Testis (tissue), 3 donors: ENCODE measurements around the gene CNTN4. TPM values are rescaled to one million over a fixed set of nuclear protein-coding genes. Genes with fewer than 3 reads are reported as not detected.

Experiments
- DNase-seq: peaks from one replicate; pipeline ENCODE4 v3.0.0-alpha.2; 2019
- H3K27ac ChIP-seq, 2 donors: fragments of 200-600 bp; sonication (generic); one replicate each; pipeline ENCODE4 v1.5.1; 2019
- H3K27me3 ChIP-seq: fragments of 200-600 bp; sonication (generic); one replicate; pipeline ENCODE4 v1.5.1; 2019
- H3K36me3 ChIP-seq: fragments of 200-600 bp; sonication (generic); one replicate; pipeline ENCODE4 v1.5.1; 2017; ENCODE audit warnings: low read depth; ENCODE audit errors: missing control alignments
- H3K4me1 ChIP-seq: fragments of 200-600 bp; sonication (generic); one replicate; pipeline ENCODE4 v1.5.1; 2019
- H3K4me3 ChIP-seq, 2 donors: fragments of 200-600 bp; sonication (generic); one replicate each; pipeline ENCODE4 v1.5.1; 2017 to 2019
- H3K9me3 ChIP-seq: fragments of 200-600 bp; sonication (generic); one replicate; pipeline ENCODE4 v1.5.1; 2017
- POLR2A ChIP-seq: fragments of 450-650 bp; IDR thresholded peaks from one replicate; pipeline ENCODE4 v1.6.1; 2017; ENCODE audit warnings: antibody characterized with exemption, mild to moderate bottlenecking, moderate library complexity
- WGBS, 2 donors: methylation state at CpG; one replicate each; pipeline ENCODE4 v1.1.5; 2018; 5-methylcytosine and 5-hydroxymethylcytosine counted together
- intact Hi-C: fragments of 100-400 bp; cut with DNase I; formaldehyde crosslinking; loops from one replicate; pipeline ENCODE4 v1.15.1; 2023; ENCODE audit warnings: low total_unique reads
- polyA plus RNA-seq: library from polyadenylated mRNA; stranded (reverse); fragments of 350-450 nt; fragmentation: Illumina TruSeq; extraction: RNeasy Lipid Tissue Mini Kit (QIAGEN cat#74804); gene quantifications from one replicate; pipeline ENCODE4 v1.2.3, GENCODE V29; 2014; ENCODE audit warnings: low read depth, low replicate concordance; ENCODE audit not compliant: insufficient read depth
- total RNA-seq, 2 donors: library from RNA; depleted of rRNA; stranded (reverse); fragments of >200 nt; gene quantifications; one replicate each; pipeline ENCODE4 v1.2.3, GENCODE V29; 2016
- TF ChIP-seq, protein P1 (sequence below), 3 experiments: fragments of 450-650 bp in 2 of 3; fragments of 200-600 bp in 1 of 3; sonication (generic) in 1 of 3; IDR thresholded peaks; one replicate each; pipeline ENCODE4 v1.5.1; 2016 to 2019; ENCODE audit warnings: antibody characterized with exemption in 3 of 3, mild to moderate bottlenecking in 2 of 3, moderate library complexity in 1 of 3

Gene CNTN4
- total and polyA plus RNA-seq, 3 donors from 2014 or later: 10.4 to 37.7 (median 19.6) TPM

DNA sequence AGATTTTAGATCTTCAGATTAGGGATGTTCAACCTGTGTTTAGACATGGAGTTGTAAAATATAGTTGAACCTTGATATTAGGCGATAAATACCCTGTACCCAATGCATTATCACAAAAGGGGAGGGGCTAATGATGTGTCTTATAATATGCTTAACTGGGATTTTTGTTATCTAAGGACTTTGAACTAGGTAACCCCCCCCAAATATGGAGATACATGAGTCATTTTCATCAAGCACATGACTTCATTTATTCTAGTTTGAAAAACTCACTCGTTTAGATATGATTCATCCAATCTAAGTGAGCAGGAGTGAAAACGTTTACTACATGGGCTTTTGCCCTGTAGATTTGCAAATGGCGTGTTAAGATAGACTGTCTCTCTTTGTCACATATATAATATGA, 799.2 kb downstream of the CNTN4 start:
- TF ChIP-seq POLR2A: no peak
- TF ChIP-seq, protein P1, sequence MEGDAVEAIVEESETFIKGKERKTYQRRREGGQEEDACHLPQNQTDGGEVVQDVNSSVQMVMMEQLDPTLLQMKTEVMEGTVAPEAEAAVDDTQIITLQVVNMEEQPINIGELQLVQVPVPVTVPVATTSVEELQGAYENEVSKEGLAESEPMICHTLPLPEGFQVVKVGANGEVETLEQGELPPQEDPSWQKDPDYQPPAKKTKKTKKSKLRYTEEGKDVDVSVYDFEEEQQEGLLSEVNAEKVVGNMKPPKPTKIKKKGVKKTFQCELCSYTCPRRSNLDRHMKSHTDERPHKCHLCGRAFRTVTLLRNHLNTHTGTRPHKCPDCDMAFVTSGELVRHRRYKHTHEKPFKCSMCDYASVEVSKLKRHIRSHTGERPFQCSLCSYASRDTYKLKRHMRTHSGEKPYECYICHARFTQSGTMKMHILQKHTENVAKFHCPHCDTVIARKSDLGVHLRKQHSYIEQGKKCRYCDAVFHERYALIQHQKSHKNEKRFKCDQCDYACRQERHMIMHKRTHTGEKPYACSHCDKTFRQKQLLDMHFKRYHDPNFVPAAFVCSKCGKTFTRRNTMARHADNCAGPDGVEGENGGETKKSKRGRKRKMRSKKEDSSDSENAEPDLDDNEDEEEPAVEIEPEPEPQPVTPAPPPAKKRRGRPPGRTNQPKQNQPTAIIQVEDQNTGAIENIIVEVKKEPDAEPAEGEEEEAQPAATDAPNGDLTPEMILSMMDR (IDR thresholded peaks at IDR 0.05): no peak
- WGBS, 2 donors: 72 to 81% methylated on average over 4 of the region's 4 CpGs

DNA sequence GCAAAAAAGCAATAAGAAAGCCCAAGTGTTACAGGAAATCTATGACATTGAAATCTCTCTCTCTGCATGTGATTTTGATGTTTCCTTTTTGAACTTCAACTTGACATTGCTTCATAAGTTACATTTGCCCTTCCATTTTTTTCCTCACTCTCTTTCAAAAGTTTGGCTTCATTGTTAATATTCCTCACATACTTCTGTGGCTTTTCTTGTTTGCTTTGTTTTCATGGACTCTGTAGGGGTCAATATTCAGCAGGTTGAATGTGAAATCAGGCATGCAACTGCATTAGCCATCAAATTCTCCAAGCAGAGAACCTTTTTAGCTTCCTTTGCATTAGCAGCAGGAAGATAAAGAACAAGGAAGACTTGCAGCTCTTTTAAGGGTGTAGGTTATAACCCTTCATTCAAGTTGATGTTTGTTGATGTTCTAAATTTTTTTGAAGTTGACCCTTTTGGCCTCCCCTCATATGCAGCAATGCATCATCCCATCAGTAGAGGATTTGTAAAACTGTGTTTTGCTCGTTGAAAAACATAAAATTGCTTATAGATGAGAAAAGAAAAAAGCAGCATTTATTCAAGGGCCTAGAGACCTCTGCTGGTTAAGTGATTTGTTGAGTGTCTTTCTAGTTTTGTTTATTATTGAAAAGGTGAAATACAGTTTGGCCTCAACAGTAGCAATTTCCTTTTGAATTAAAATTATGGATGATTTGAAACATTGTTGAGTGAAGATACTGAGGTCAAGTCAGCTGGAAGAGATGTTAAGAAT, 800.1 kb downstream of the CNTN4 start:
- Histone ChIP-seq H3K36me3 (no peaks in the 10 kb centered on the region), H3K9me3 (no peaks in the 10 kb centered on the region), H3K4me3 (no peak overlapping the region), H3K4me1 (no peaks in the 10 kb centered on the region), H3K27ac (no peak overlapping the region), H3K27me3 (no peaks in the 10 kb centered on the region)
- 38 to 39% methylated on average over 1 of the region's 1 CpG for WGBS, 2 donors
- DNase-seq: no peak
- intact Hi-C loops: no loop called here
- no peak for TF ChIP-seq POLR2A

More for the DNA sequence above, 799.2 kb downstream of the CNTN4 start:
- no peaks in the 10 kb centered on the region for H3K27me3 ChIP-seq
- H3K36me3 ChIP-seq: no peaks in the 10 kb centered on the region
- no peak overlapping the region for H3K4me3 ChIP-seq
- no peak overlapping the region for H3K27ac ChIP-seq
- intact Hi-C loops: no loop called here
- no peaks in the 10 kb centered on the region for H3K4me1 ChIP-seq
- no peaks in the 10 kb centered on the region for H3K9me3 ChIP-seq
- no peak for DNase-seq

DNA sequence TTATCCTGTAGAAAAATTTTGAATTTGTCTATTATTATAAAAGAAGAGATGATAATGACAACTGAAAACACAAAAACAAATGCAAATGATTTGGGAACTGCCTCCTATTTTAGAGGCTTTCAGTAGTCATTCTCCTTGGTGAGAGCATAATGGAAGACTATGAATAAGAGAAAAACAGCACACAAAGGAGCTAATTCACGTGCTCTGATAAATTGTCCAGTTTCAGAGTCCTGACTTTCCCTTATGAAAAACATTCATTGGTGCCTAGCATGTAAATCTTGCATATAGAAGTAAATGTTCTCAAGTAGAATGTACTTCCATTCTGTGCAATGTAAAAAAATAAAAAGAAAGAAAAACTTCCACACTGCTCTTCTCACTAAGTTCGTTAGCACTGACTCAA, 805.4 kb downstream of the CNTN4 start:
- H3K27ac ChIP-seq: no peak overlapping the region
- 92 to 100% methylated on average over 2 of the region's 2 CpGs for WGBS, 2 donors

DNA sequence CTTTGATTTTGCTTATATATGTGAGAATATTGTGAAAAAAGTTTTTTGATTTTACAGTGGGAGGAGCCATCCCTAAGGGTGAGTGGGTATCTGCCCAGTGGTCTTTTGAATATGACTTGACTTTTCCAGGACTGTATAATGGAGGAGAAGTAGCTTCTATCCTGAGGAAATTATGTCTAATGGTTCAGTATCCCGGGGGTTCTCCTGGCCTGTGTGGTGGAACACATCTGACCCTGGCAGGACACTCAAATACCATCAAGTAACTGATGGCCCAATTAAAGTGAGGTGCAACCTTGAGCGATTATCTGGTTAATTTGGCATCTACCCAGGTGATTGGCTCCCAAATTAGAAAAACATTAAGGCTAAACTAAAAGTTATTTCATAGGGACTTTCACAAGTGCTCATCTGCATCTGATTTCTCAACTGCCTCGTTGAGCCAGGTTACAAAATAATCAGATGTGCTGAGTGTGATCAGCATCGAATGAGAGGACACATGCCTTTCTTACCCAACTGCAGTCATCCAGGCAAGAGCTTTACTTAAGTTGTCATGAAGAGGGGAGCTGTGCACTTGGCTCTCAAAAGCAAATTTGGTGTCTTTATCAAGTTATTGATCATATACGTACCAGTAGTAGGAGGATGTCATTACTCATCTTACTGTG, 810.2 kb downstream of the CNTN4 start:
- TF ChIP-seq, protein P1 (IDR thresholded peaks at IDR 0.05): no peak
- TF ChIP-seq POLR2A: no peak
- intact Hi-C loops: no loop called here
- H3K27me3 ChIP-seq: no peaks in the 10 kb centered on the region
- H3K9me3 ChIP-seq: no peaks in the 10 kb centered on the region
- H3K27ac ChIP-seq: no peak overlapping the region
- 86 to 91% methylated on average over 5 of the region's 5 CpGs for WGBS, 2 donors
- no peak overlapping the region for H3K4me3 ChIP-seq
- no peaks in the 10 kb centered on the region for H3K4me1 ChIP-seq
- no peak for DNase-seq
- no peaks in the 10 kb centered on the region for H3K36me3 ChIP-seq

More for the DNA sequence above, 805.4 kb downstream of the CNTN4 start:
- no peaks in the 10 kb centered on the region for H3K9me3 ChIP-seq
- intact Hi-C loops: no loop called here
- no peaks in the 10 kb centered on the region for H3K27me3 ChIP-seq
- no peaks in the 10 kb centered on the region for H3K36me3 ChIP-seq
- no peak for DNase-seq
- TF ChIP-seq, protein P1 (IDR thresholded peaks at IDR 0.05): no peak
- no peak for TF ChIP-seq POLR2A
- no peak overlapping the region for H3K4me3 ChIP-seq
- no peaks in the 10 kb centered on the region for H3K4me1 ChIP-seq

DNA sequence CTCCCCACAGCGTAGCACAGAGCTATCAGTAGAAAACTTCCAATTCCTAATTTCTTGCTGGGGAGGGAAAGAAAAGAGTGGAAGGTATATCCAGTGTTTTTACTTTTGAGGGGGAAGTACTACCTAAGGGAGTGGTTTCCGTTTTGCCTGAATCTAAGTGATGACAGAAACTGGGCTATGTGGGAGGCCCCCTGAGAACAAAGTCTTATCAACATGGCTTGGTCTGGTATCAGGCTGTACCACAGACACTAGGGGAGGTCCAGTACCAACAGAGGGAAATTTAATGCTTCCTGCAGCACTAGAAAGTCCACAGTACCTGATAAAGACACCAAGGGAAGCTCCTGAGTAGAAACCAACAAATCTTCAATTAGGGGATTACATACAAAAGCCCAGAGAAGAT, 812.3 kb downstream of the CNTN4 start:
- no peak overlapping the region for H3K4me3 ChIP-seq
- no peak for DNase-seq
- H3K4me1 ChIP-seq: no peaks in the 10 kb centered on the region
- no peaks in the 10 kb centered on the region for H3K27me3 ChIP-seq
- no peaks in the 10 kb centered on the region for H3K9me3 ChIP-seq
- H3K36me3 ChIP-seq: no peaks in the 10 kb centered on the region
- intact Hi-C loops: no loop called here
- H3K27ac ChIP-seq: no peak overlapping the region
- TF ChIP-seq, protein P1 (IDR thresholded peaks at IDR 0.05): no peak
- TF ChIP-seq POLR2A: no peak
- 68 to 74% methylated on average over 2 of the region's 2 CpGs for WGBS, 2 donors
